Measurements from ENCODE around the gene IFRD1. TPM values are rescaled to one million over a fixed set of nuclear protein-coding genes. Genes with fewer than 3 reads are reported as not detected.

Gene IFRD1
- total RNA-seq, 1 experiment from 2014 or later, result 79.6 TPM

DNA sequence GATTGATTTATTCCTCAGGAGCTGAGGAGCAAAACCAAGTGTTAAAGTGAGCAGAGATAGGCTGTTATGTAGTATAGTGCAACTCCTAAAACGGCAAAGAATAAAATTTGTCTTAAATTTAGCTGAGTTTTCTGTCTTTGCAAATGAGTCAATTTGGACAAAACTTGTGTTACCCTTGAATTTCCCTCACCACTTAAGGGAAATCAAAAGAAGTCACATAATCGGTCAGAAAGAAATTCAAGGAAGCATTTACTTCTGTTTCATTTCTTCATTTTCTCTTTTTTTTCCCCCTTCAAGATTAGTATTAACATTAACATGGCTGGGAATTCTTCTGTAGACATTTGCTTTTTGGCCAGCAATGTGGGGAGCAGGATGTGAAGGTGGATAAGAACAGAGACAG lies 44.4 kb downstream of the IFRD1 start:
- no peaks in the 10 kb centered on the region for H4K20me1 ChIP-seq (ENCODE audit: insufficient read depth)
- no peaks in the 10 kb centered on the region for H3K4me1 ChIP-seq (replicated peaks; ENCODE audit: insufficient read depth)
- no peaks in the 10 kb centered on the region for H3K27me3 ChIP-seq (ENCODE audit: insufficient read depth, low read depth)
- TF ChIP-seq EZH2 (IDR thresholded peaks at IDR 0.05; ENCODE audit: low read depth), result no peak
- TF ChIP-seq, protein P1, sequence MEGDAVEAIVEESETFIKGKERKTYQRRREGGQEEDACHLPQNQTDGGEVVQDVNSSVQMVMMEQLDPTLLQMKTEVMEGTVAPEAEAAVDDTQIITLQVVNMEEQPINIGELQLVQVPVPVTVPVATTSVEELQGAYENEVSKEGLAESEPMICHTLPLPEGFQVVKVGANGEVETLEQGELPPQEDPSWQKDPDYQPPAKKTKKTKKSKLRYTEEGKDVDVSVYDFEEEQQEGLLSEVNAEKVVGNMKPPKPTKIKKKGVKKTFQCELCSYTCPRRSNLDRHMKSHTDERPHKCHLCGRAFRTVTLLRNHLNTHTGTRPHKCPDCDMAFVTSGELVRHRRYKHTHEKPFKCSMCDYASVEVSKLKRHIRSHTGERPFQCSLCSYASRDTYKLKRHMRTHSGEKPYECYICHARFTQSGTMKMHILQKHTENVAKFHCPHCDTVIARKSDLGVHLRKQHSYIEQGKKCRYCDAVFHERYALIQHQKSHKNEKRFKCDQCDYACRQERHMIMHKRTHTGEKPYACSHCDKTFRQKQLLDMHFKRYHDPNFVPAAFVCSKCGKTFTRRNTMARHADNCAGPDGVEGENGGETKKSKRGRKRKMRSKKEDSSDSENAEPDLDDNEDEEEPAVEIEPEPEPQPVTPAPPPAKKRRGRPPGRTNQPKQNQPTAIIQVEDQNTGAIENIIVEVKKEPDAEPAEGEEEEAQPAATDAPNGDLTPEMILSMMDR (conservative IDR thresholded peaks at IDR 0.05), result no peak
- ChIA-PET CTCF (interaction anchor here (0.6 kb wide), 1 partner anchor 11 kb away, joined by 3 read pairs; no protein-coding TSS in a partner anchor), POLR2A (ENCODE audit: unreplicated experiment) (no interaction called here)
- no peak overlapping the region for H2AFZ ChIP-seq
- H3K4me3 ChIP-seq, result no peak overlapping the region
- H3K36me3 ChIP-seq (ENCODE audit: low read depth), result no peaks in the 10 kb centered on the region
- intact Hi-C loops (cut with micrococcal nuclease; ENCODE audit: unreplicated experiment), result loop anchor here (2.0 to 10.0 kb wide), 5 partner anchors 14 to 640 kb away; partner anchors contain the start of gene LSMEM1
- H3K9me2 ChIP-seq (ENCODE audit: insufficient read depth), result no peaks in the 10 kb centered on the region
- BruUV-seq (replicated peaks), result no TSS peak
- H3K9me3 ChIP-seq (ENCODE audit: insufficient read depth, low read depth), result no peaks in the 10 kb centered on the region
- no peak overlapping the region for H3K4me2 ChIP-seq
- H3K27ac ChIP-seq, result no peak overlapping the region
- DNase-seq, result no peak
- H3F3A ChIP-seq (ENCODE audit: insufficient read depth, low read depth), result no peaks in the 10 kb centered on the region
- no peaks in the 10 kb centered on the region for H3K79me2 ChIP-seq (ENCODE audit: low read depth)

- no peaks in the 10 kb centered on the region for H3F3A ChIP-seq (ENCODE audit: insufficient read depth, low read depth)
- no peaks in the 10 kb centered on the region for H3K79me2 ChIP-seq (ENCODE audit: low read depth)
- H4K20me1 ChIP-seq (ENCODE audit: insufficient read depth), result no peaks in the 10 kb centered on the region
- no peak overlapping the region for H2AFZ ChIP-seq
- H3K27me3 ChIP-seq (ENCODE audit: insufficient read depth, low read depth), result no peaks in the 10 kb centered on the region
- H3K9me3 ChIP-seq (ENCODE audit: insufficient read depth, low read depth), result no peaks in the 10 kb centered on the region
- no peak overlapping the region for H3K4me2 ChIP-seq
- ChIA-PET CTCF (interaction anchor here (1.3 to 2.1 kb wide), 2 partner anchors 45 to 742 kb away, joined by 3 to 5 read pairs; partner anchors contain the start of gene IFRD1), POLR2A (ENCODE audit: unreplicated experiment) (no interaction called here)
- H3K4me1 ChIP-seq (replicated peaks; ENCODE audit: insufficient read depth), result no peaks in the 10 kb centered on the region
- intact Hi-C loops (cut with micrococcal nuclease; ENCODE audit: unreplicated experiment), result loop anchor here (2.0 to 10.0 kb wide), 5 partner anchors 14 to 640 kb away; partner anchors contain the start of gene LSMEM1
- no peak overlapping the region for H3K27ac ChIP-seq
- DNase-seq, result no peak
- no peaks in the 10 kb centered on the region for H3K9me2 ChIP-seq (ENCODE audit: insufficient read depth)
- TF ChIP-seq, protein P1 (conservative IDR thresholded peaks at IDR 0.05), result no peak
- TF ChIP-seq EZH2 (IDR thresholded peaks at IDR 0.05; ENCODE audit: low read depth), result no peak
- BruUV-seq (replicated peaks), result no TSS peak
- no peaks in the 10 kb centered on the region for H3K36me3 ChIP-seq (ENCODE audit: low read depth)
- no peak overlapping the region for H3K4me3 ChIP-seq
These were observed 45.0 kb downstream of the IFRD1 start for GRCh38 chr7:112495156-112495788.

DNA sequence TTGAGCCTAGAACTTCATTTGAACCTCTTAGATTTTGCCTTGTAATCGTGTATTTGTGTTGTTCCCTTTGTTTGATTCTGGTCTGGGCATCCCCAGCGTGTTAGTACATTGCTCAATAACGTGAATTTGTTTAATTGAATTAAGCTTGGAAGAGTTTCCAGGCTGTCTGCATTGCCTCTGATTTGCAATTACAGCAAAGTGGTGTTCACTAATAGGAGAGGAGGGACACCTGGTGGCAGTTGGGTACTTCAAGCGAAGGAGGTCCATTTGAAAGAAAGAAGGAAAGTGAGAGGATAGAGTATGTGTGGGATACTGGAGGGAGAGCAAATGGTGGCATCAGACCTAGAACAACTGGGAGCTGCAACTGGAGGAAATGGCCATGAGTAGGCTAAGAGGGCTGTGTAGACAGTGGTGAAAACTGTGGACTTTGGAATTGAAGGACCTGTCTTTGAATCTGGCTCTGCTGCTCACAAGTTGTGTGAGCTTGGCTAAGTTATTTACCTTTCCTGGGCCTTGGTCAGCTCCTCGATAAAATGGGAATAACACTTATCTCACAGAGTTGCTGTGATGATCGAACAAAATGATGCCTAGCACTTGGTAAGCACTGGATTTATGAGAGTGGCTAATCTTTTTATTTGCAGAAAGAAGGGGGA lies 45.7 kb downstream of the IFRD1 start:
- no peak overlapping the region for H3K4me2 ChIP-seq
- no peaks in the 10 kb centered on the region for H3K36me3 ChIP-seq (ENCODE audit: low read depth)
- no peaks in the 10 kb centered on the region for H3K9me2 ChIP-seq (ENCODE audit: insufficient read depth)
- H3K4me1 ChIP-seq (replicated peaks; ENCODE audit: insufficient read depth), result no peaks in the 10 kb centered on the region
- no peak overlapping the region for H2AFZ ChIP-seq
- CTCF ChIA-PET, result interaction anchor here (0.6 to 2.1 kb wide), 3 partner anchors 24 to 742 kb away, joined by 3 to 5 read pairs (median 3); partner anchors contain the start of gene IFRD1
- POLR2A ChIA-PET (ENCODE audit: unreplicated experiment), result no interaction called here
- H3K27ac ChIP-seq, result no peak overlapping the region
- H3K9me3 ChIP-seq (ENCODE audit: insufficient read depth, low read depth), result no peaks in the 10 kb centered on the region
- H3K79me2 ChIP-seq (ENCODE audit: low read depth), result no peaks in the 10 kb centered on the region
- H3K27me3 ChIP-seq (ENCODE audit: insufficient read depth, low read depth), result no peaks in the 10 kb centered on the region
- H4K20me1 ChIP-seq (ENCODE audit: insufficient read depth), result no peaks in the 10 kb centered on the region
- intact Hi-C loops (cut with micrococcal nuclease; ENCODE audit: unreplicated experiment), result loop anchor here (1.0 to 10.0 kb wide), 7 partner anchors 15 to 755 kb away; partner anchors contain the start of gene LSMEM1
- DNase-seq, result peak; percentile 47 to 58
- no peak overlapping the region for H3K4me3 ChIP-seq
- no peaks in the 10 kb centered on the region for H3F3A ChIP-seq (ENCODE audit: insufficient read depth, low read depth)
- TF ChIP-seq, protein P1 (conservative IDR thresholded peaks at IDR 0.05), result peak; percentile 80
- no peak for TF ChIP-seq EZH2 (IDR thresholded peaks at IDR 0.05; ENCODE audit: low read depth)
- no TSS peak for BruUV-seq (replicated peaks)

Data from PC-9 (cell line).